ENCODE data around the gene DSC1. TPM values are rescaled to one million over a fixed set of nuclear protein-coding genes. Genes with fewer than 3 reads are reported as not detected.

DSC1 gene
- total and polyA plus RNA-seq, 2 of the 13 experiments (the other 11 are each of a cell fraction or from before 2014, with no cell fraction given) = not detected

DNA sequence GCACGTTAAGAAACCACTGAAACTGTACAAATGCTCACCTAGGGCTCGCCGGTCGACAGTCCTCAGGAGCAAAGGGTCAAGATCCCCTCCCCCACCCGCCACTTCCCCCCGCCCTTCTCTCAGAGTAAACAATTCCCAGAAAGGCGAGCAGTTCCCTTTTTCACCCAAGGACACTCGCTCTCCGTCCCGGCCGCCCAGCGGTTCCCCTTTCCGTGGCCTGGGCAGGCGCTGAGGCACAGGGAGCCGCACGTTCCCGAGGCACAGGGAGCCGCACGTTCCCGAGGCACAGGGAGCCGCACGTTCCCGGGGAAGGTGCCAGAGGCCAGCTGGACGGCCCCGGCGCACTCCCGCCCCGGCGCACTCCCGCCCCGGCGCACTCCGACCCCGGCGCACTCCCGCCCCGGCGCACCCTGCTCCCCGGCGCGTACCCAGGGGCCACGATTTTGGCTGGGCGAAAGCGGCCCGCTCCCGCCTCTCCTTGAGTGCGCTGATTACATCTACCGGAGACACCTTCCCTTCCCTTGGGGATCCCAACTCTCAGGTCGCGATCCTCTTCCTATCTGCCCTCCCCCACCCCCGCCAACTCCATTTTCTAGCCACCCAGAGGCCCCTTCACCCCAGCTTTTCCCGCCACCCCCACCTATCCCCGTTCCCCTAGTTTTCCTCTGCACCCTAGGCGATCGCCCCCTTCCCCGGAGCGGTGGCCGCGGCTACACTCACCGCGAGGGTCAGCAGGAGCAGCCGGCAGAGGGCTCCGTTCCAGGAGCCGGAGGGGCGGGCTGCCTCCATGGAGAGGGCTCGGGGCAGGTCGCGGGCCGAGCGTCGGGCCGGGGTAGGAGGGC lies 61.3 kb downstream of the DSC1 start (continued):
- TF ChIP-seq, protein P1, sequence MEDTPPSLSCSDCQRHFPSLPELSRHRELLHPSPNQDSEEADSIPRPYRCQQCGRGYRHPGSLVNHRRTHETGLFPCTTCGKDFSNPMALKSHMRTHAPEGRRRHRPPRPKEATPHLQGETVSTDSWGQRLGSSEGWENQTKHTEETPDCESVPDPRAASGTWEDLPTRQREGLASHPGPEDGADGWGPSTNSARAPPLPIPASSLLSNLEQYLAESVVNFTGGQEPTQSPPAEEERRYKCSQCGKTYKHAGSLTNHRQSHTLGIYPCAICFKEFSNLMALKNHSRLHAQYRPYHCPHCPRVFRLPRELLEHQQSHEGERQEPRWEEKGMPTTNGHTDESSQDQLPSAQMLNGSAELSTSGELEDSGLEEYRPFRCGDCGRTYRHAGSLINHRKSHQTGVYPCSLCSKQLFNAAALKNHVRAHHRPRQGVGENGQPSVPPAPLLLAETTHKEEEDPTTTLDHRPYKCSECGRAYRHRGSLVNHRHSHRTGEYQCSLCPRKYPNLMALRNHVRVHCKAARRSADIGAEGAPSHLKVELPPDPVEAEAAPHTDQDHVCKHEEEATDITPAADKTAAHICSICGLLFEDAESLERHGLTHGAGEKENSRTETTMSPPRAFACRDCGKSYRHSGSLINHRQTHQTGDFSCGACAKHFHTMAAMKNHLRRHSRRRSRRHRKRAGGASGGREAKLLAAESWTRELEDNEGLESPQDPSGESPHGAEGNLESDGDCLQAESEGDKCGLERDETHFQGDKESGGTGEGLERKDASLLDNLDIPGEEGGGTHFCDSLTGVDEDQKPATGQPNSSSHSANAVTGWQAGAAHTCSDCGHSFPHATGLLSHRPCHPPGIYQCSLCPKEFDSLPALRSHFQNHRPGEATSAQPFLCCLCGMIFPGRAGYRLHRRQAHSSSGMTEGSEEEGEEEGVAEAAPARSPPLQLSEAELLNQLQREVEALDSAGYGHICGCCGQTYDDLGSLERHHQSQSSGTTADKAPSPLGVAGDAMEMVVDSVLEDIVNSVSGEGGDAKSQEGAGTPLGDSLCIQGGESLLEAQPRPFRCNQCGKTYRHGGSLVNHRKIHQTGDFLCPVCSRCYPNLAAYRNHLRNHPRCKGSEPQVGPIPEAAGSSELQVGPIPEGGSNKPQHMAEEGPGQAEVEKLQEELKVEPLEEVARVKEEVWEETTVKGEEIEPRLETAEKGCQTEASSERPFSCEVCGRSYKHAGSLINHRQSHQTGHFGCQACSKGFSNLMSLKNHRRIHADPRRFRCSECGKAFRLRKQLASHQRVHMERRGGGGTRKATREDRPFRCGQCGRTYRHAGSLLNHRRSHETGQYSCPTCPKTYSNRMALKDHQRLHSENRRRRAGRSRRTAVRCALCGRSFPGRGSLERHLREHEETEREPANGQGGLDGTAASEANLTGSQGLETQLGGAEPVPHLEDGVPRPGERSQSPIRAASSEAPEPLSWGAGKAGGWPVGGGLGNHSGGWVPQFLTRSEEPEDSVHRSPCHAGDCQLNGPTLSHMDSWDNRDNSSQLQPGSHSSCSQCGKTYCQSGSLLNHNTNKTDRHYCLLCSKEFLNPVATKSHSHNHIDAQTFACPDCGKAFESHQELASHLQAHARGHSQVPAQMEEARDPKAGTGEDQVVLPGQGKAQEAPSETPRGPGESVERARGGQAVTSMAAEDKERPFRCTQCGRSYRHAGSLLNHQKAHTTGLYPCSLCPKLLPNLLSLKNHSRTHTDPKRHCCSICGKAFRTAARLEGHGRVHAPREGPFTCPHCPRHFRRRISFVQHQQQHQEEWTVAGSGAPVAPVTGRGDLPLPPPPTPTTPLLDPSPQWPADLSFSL (CRISPR knock-in tag; IDR thresholded peaks at IDR 0.05) = no peak
- TF ChIP-seq ZNF432 (CRISPR knock-in tag; IDR thresholded peaks at IDR 0.05; ENCODE audit: borderline replicate concordance) (no peak), BRCA1 (CRISPR knock-in tag; IDR thresholded peaks at IDR 0.05) (no peak), ARHGAP35 (CRISPR knock-in tag; IDR thresholded peaks at IDR 0.05; ENCODE audit: borderline replicate concordance) (no peak), BRD4 (CRISPR knock-in tag; IDR thresholded peaks at IDR 0.05) (peak; percentile 51; the same call in 1 of the 2 replicates)
- TF ChIP-seq, protein P2, sequence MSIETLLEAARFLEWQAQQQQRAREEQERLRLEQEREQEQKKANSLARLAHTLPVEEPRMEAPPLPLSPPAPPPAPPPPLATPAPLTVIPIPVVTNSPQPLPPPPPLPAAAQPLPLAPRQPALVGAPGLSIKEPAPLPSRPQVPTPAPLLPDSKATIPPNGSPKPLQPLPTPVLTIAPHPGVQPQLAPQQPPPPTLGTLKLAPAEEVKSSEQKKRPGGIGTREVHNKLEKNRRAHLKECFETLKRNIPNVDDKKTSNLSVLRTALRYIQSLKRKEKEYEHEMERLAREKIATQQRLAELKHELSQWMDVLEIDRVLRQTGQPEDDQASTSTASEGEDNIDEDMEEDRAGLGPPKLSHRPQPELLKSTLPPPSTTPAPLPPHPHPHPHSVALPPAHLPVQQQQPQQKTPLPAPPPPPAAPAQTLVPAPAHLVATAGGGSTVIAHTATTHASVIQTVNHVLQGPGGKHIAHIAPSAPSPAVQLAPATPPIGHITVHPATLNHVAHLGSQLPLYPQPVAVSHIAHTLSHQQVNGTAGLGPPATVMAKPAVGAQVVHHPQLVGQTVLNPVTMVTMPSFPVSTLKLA (IDR thresholded peaks at IDR 0.05) = no peak
- TF ChIP-seq, protein P3, sequence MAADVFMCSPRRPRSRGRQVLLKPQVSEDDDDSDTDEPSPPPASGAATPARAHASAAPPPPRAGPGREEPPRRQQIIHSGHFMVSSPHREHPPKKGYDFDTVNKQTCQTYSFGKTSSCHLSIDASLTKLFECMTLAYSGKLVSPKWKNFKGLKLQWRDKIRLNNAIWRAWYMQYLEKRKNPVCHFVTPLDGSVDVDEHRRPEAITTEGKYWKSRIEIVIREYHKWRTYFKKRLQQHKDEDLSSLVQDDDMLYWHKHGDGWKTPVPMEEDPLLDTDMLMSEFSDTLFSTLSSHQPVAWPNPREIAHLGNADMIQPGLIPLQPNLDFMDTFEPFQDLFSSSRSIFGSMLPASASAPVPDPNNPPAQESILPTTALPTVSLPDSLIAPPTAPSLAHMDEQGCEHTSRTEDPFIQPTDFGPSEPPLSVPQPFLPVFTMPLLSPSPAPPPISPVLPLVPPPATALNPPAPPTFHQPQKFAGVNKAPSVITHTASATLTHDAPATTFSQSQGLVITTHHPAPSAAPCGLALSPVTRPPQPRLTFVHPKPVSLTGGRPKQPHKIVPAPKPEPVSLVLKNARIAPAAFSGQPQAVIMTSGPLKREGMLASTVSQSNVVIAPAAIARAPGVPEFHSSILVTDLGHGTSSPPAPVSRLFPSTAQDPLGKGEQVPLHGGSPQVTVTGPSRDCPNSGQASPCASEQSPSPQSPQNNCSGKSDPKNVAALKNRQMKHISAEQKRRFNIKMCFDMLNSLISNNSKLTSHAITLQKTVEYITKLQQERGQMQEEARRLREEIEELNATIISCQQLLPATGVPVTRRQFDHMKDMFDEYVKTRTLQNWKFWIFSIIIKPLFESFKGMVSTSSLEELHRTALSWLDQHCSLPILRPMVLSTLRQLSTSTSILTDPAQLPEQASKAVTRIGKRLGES (CRISPR knock-in tag; IDR thresholded peaks at IDR 0.05; ENCODE audit: borderline replicate concordance) = no peak
- TF ChIP-seq, protein P4, sequence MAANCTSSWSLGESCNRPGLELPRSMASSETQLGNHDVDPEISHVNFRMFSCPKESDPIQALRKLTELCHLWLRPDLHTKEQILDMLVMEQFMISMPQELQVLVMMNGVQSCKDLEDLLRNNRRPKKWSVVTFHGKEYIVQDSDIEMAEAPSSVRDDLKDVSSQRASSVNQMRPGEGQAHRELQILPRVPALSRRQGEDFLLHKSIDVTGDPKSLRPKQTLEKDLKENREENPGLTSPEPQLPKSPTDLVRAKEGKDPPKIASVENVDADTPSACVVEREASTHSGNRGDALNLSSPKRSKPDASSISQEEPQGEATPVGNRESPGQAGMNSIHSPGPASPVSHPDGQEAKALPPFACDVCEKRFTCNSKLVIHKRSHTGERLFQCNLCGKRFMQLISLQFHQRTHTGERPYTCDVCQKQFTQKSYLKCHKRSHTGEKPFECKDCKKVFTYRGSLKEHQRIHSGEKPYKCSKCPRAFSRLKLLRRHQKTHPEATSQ (CRISPR knock-in tag; IDR thresholded peaks at IDR 0.05; ENCODE audit: borderline replicate concordance) = no peak
- TF ChIP-seq, protein P5, sequence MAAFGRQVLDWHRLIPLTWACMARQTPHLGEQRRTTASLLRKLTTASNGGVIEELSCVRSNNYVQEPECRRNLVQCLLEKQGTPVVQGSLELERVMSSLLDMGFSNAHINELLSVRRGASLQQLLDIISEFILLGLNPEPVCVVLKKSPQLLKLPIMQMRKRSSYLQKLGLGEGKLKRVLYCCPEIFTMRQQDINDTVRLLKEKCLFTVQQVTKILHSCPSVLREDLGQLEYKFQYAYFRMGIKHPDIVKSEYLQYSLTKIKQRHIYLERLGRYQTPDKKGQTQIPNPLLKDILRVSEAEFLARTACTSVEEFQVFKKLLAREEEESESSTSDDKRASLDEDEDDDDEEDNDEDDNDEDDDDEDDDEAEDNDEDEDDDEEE (CRISPR knock-in tag; IDR thresholded peaks at IDR 0.05) = no peak; the same call in 1 of the 2 replicates
- TF ChIP-seq, protein P6, sequence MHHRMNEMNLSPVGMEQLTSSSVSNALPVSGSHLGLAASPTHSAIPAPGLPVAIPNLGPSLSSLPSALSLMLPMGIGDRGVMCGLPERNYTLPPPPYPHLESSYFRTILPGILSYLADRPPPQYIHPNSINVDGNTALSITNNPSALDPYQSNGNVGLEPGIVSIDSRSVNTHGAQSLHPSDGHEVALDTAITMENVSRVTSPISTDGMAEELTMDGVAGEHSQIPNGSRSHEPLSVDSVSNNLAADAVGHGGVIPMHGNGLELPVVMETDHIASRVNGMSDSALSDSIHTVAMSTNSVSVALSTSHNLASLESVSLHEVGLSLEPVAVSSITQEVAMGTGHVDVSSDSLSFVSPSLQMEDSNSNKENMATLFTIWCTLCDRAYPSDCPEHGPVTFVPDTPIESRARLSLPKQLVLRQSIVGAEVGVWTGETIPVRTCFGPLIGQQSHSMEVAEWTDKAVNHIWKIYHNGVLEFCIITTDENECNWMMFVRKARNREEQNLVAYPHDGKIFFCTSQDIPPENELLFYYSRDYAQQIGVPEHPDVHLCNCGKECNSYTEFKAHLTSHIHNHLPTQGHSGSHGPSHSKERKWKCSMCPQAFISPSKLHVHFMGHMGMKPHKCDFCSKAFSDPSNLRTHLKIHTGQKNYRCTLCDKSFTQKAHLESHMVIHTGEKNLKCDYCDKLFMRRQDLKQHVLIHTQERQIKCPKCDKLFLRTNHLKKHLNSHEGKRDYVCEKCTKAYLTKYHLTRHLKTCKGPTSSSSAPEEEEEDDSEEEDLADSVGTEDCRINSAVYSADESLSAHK (CRISPR knock-in tag; IDR thresholded peaks at IDR 0.05; ENCODE audit: borderline replicate concordance) = no peak

Data from HepG2 (cell line).